SK-N-SH (cell line): ENCODE data around the gene SLPI. TPM values are rescaled to one million over a fixed set of nuclear protein-coding genes. Genes with fewer than 3 reads are reported as not detected.

Experiments used
- CTCF ChIA-PET: fragments of 300-600, 350-600 bp; formaldehyde crosslinking; extraction: SDS; loops from one replicate; lab custom pipeline; 2021; lab: Yijun Ruan, JAX
- POLR2A ChIA-PET: fragments of 350-600 bp; sonication (Branson Sonifier 250); formaldehyde crosslinking; extraction: SDS; loops from one replicate; lab custom pipeline; 2020; ENCODE audit warnings: antibody characterized with exemption, inconsistent platforms; lab: Yijun Ruan, JAX
- DNase-seq: peaks from one replicate; pipeline ENCODE4 v3.0.0; 2012
- H2AFZ ChIP-seq: fragments of 200-600 bp; sonication (generic); 2 replicates; pipeline ENCODE4 v1.8.1; 2016; ENCODE audit warnings: antibody characterized with exemption, mild to moderate bottlenecking, low read depth
- H3F3A ChIP-seq: fragments of 200-600 bp; sonication (generic); replicated peaks from 2 replicates; pipeline ENCODE3; 2016; ENCODE audit warnings: antibody characterized with exemption, mild to moderate bottlenecking; ENCODE audit not compliant: insufficient read depth
- H3K27ac ChIP-seq, 2 experiments: fragments of 200-500 bp in 1 of 2; fragments of 200-600 bp in 1 of 2; sonication (Bioruptor generic) in 1 of 2; sonication (generic), shearing (Covaris generic) in 1 of 2; 2 replicates each; pipeline versions ENCODE4 v1.5.1 to v1.6.1; 2014 to 2016; ENCODE audit warnings: low read depth in 2 of 2, inconsistent platforms in 1 of 2, low read length in 1 of 2, mild to moderate bottlenecking in 1 of 2, mixed read lengths in 1 of 2
- H3K27me3 ChIP-seq: fragments of 200-600 bp; sonication (generic), shearing (Covaris generic); 2 replicates; pipeline ENCODE4 v1.6.1; 2016; ENCODE audit warnings: mixed run types; ENCODE audit not compliant: insufficient read depth
- H3K36me3 ChIP-seq, 2 experiments: fragments of 200-500 bp in 1 of 2; fragments of 200-600 bp in 1 of 2; sonication (Bioruptor generic) in 1 of 2; sonication (generic) in 1 of 2; replicated peaks in 1 of 2; 2 replicates each; pipeline versions ENCODE3 to v1.5.1; 2014 to 2016; ENCODE audit warnings: low read length in 1 of 2, mild to moderate bottlenecking in 1 of 2; ENCODE audit not compliant: insufficient read depth in 2 of 2, control insufficient read depth in 1 of 2
- H3K4me1 ChIP-seq, 2 experiments: fragments of 200-500 bp in 1 of 2; fragments of 200-600 bp in 1 of 2; sonication (Bioruptor generic) in 1 of 2; sonication (generic), shearing (Covaris generic) in 1 of 2; 2 replicates each; pipeline versions ENCODE4 v1.5.1 to v1.6.1; 2014 to 2016; ENCODE audit warnings: low read depth in 1 of 2, low read length in 1 of 2, mixed run types in 1 of 2; ENCODE audit not compliant: insufficient read depth in 2 of 2, control insufficient read depth in 1 of 2
- H3K4me2 ChIP-seq: fragments of 200-600 bp; sonication (generic), shearing (Covaris generic); 2 replicates; pipeline ENCODE4 v1.6.1; 2017; ENCODE audit warnings: mixed run types
- H3K4me3 ChIP-seq, 2 experiments: fragments of 200-500 bp in 1 of 2; fragments of 200-600 bp in 1 of 2; sonication (Bioruptor generic) in 1 of 2; sonication (generic), shearing (Covaris generic) in 1 of 2; 2 replicates each; pipeline versions ENCODE4 v1.5.1 to v1.8.1; 2014 to 2016; ENCODE audit warnings: low read depth in 2 of 2, inconsistent platforms in 1 of 2, low read length in 1 of 2, mild to moderate bottlenecking in 1 of 2, mixed read lengths in 1 of 2, moderate library complexity in 1 of 2
- H3K79me2 ChIP-seq: fragments of 200-600 bp; sonication (generic); 2 replicates; pipeline ENCODE4 v1.8.1; 2017; ENCODE audit warnings: mild to moderate bottlenecking; ENCODE audit not compliant: insufficient read depth
- H3K9ac ChIP-seq: fragments of 200-600 bp; sonication (generic); 2 replicates; pipeline ENCODE4 v1.6.1; 2017; ENCODE audit warnings: mixed run types
- H3K9me2 ChIP-seq: fragments of 200-600 bp; sonication (generic); 2 replicates; pipeline ENCODE4 v1.6.1; 2017; ENCODE audit warnings: mixed run types
- H3K9me3 ChIP-seq: fragments of 200-600 bp; sonication (generic); 2 replicates; pipeline ENCODE4 v1.6.1; 2017; ENCODE audit warnings: mixed run types, mild to moderate bottlenecking, moderate library complexity
- H4K20me1 ChIP-seq: fragments of 200-600 bp; sonication (generic); 2 replicates; pipeline ENCODE4 v1.6.1; 2017; ENCODE audit warnings: mild to moderate bottlenecking, mixed run types; ENCODE audit not compliant: insufficient read depth
- CTCF ChIP-seq: fragments of 200-600 bp; sonication (generic); IDR thresholded peaks from 2 replicates; pipeline ENCODE4 v1.6.1; 2017; ENCODE audit warnings: antibody characterized with exemption, mild to moderate bottlenecking, moderate library complexity
- FOSL2 ChIP-seq: IDR thresholded peaks from 2 replicates; pipeline ENCODE4 v1.4.0; 2012; ENCODE audit warnings: low read depth, mild to moderate bottlenecking, moderate library complexity, borderline replicate concordance
- FOXJ3 ChIP-seq: sonication (generic); formaldehyde crosslinking; IDR thresholded peaks from 2 replicates; pipeline ENCODE4 v1.5.1; 2020; ENCODE audit warnings: mild to moderate bottlenecking, missing genetic modification reagents
- FOXM1 ChIP-seq: IDR thresholded peaks from 2 replicates; pipeline ENCODE4 v1.4.0; 2012; ENCODE audit warnings: low read depth, mild to moderate bottlenecking
- GABPA ChIP-seq: IDR thresholded peaks from 2 replicates; pipeline ENCODE4 v1.4.0; 2012; ENCODE audit warnings: low read depth, mild to moderate bottlenecking
- IRF3 ChIP-seq: fragments of 150-350 bp; IDR thresholded peaks from 2 replicates; pipeline ENCODE4 v1.6.1; 2016; ENCODE audit warnings: mild to moderate bottlenecking, low read depth, low read length
- JUND ChIP-seq: IDR thresholded peaks from 2 replicates; pipeline ENCODE4 v1.4.0; 2012
- MAX ChIP-seq: IDR thresholded peaks from 2 replicates; pipeline ENCODE4 v1.4.0; 2012; ENCODE audit warnings: low read depth
- MXI1 ChIP-seq: IDR thresholded peaks from 2 replicates; pipeline ENCODE4 v1.6.1; 2012; ENCODE audit warnings: mild to moderate bottlenecking, low read depth, low read length, improper control_type of control experiment
- NFIC ChIP-seq: IDR thresholded peaks from 2 replicates; pipeline ENCODE4 v1.4.0; 2012; ENCODE audit warnings: borderline replicate concordance
- PBX3 ChIP-seq: IDR thresholded peaks from 2 replicates; pipeline ENCODE4; 2012
- RAD21 ChIP-seq: IDR thresholded peaks from 2 replicates; pipeline ENCODE4 v1.6.1; 2012; ENCODE audit warnings: mild to moderate bottlenecking, low read length
- RCOR1 ChIP-seq: fragments of 150-350 bp; IDR thresholded peaks from 2 replicates; pipeline ENCODE4 v1.6.1; 2017; ENCODE audit warnings: antibody characterized with exemption, low read length
- RFX5 ChIP-seq: IDR thresholded peaks from 2 replicates; pipeline ENCODE4 v1.6.1; 2012; ENCODE audit warnings: mild to moderate bottlenecking, improper control_type of control experiment, low read length
- RXRA ChIP-seq: IDR thresholded peaks from 2 replicates; pipeline ENCODE4 v1.4.0; 2012; ENCODE audit warnings: low read depth, mild to moderate bottlenecking, borderline replicate concordance
- SMC3 ChIP-seq: IDR thresholded peaks from 2 replicates; pipeline ENCODE4 v1.6.1; 2012; ENCODE audit warnings: low read depth, low read length, improper control_type of control experiment
- TAF1 ChIP-seq: IDR thresholded peaks from 2 replicates; pipeline ENCODE4 v1.6.1; 2012; ENCODE audit warnings: low read depth, mild to moderate bottlenecking, low read length, moderate library complexity, borderline replicate concordance
- TEAD4 ChIP-seq: IDR thresholded peaks from 2 replicates; pipeline ENCODE4 v1.4.0; 2012; ENCODE audit warnings: mild to moderate bottlenecking, borderline replicate concordance; ENCODE audit not compliant: insufficient read depth
- USF1 ChIP-seq: IDR thresholded peaks from 2 replicates; pipeline ENCODE4 v1.4.0; 2012; ENCODE audit warnings: low read depth, borderline replicate concordance
- YY1 ChIP-seq: IDR thresholded peaks from 2 replicates; pipeline ENCODE4 v1.4.0; 2012; ENCODE audit warnings: low read depth, mild to moderate bottlenecking
- WGBS: methylation state at CpG from one replicate; pipeline ENCODE4 v1.1.6; 2017; ENCODE audit warnings: low lambda C conversion rate; 5-methylcytosine and 5-hydroxymethylcytosine counted together
- polyA plus RNA-seq, 3 experiments: library from polyadenylated mRNA; depleted of rRNA; stranded (reverse); fragments of >200 nt; gene quantifications; 2 replicates each; pipeline ENCODE4 v1.2.3, GENCODE V29; 2012

The SLPI gene
- polyA plus RNA-seq, 1 of the 3 experiments (the other 2 are of a cell fraction), result not detected

- Histone ChIP-seq H3K4me3 (peak overlapping the region in 1 of 2 experiments; percentile 72; a peak in 3 of 4 replicates), H3K27me3 (no peaks in the 10 kb centered on the region), H3K27ac (no peak overlapping the region), H3K9ac (no peak overlapping the region)
- TF ChIP-seq FOXJ3 (CRISPR knock-in tag) (no peak), MXI1 (no peak), RXRA (no peak), YY1 (no peak), RAD21 (no peak), FOSL2 (no peak), JUND (no peak), MAX (no peak), GABPA (no peak), TEAD4 (no peak), RFX5 (no peak), NFIC (no peak), IRF3 (no peak)
- TF ChIP-seq, all 33 proteins: peak for 0
- Histone ChIP-seq H3K9me3 (no peaks in the 10 kb centered on the region), H3K36me3 (no peaks in the 10 kb centered on the region), H3K9me2 (no peaks in the 10 kb centered on the region), H3K4me2 (peak overlapping the region; percentile 73), H2AFZ (no peak overlapping the region; the same call in 1 of the 2 replicates), H3K79me2 (no peaks in the 10 kb centered on the region), H3K4me1 (peaks cover 0 to 3% of the 10 kb centered on the region in 2 experiments; a peak in 1 of 4 replicates), H3F3A (peaks cover 4% of the 10 kb centered on the region), H4K20me1 (no peaks in the 10 kb centered on the region)
- POLR2A ChIA-PET, result interaction anchor here (1.4 kb wide), 1 partner anchor 9 kb away, joined by 5 read pairs; no protein-coding TSS in a partner anchor
- CTCF ChIA-PET, result interaction anchor here (0.6 to 7.9 kb wide), 60 partner anchors 10 to 477 kb away, joined by 3 to 113 read pairs (median 4); partner anchors contain the start of genes KCNS1, MATN4, RBPJL and SYS1
- WGBS, result 26% methylated on average over 4 of the region's 5 CpGs
- no peak for DNase-seq
Measured at GRCh38 chr20:45294003-45294368, 39.6 kb upstream of the SLPI start.

- H3K27ac ChIP-seq, result no peak overlapping the region
- CTCF ChIA-PET, result interaction anchor here (0.5 to 7.9 kb wide), 64 partner anchors 10 to 478 kb away, joined by 3 to 113 read pairs (median 4); partner anchors contain the start of genes KCNS1, MATN4, RBPJL and SYS1
- peaks cover 0 to 3% of the 10 kb centered on the region in 2 experiments; a peak in 1 of 4 replicates for H3K4me1 ChIP-seq
- POLR2A ChIA-PET, result interaction anchor here (1.4 kb wide), 1 partner anchor 10 kb away, joined by 5 read pairs; no protein-coding TSS in a partner anchor
- peak; percentile 92 for DNase-seq
- 12% methylated on average over 48 of the region's 79 CpGs for WGBS
- H3K36me3 ChIP-seq, result no peaks in the 10 kb centered on the region
- H3F3A ChIP-seq, result peaks cover 4% of the 10 kb centered on the region
- H3K9ac ChIP-seq, result peak overlapping the region; percentile 45; the same call in 1 of the 2 replicates
- TF ChIP-seq CTCF (peak; percentile 83), FOXJ3 (CRISPR knock-in tag) (no peak), MAX (peak; percentile 23), RAD21 (peak; percentile 31), SMC3 (peak; percentile 35), RCOR1 (no peak), MXI1 (0 out of 2 replicates have a peak, but pooled peaks have one; percentile 26), RXRA (no peak), USF1 (no peak), PBX3 (no peak), FOXM1 (no peak), TEAD4 (no peak), TAF1 (no peak)
- H3K9me2 ChIP-seq, result no peaks in the 10 kb centered on the region
- no peaks in the 10 kb centered on the region for H3K9me3 ChIP-seq
- peak overlapping the region; percentile 73 for H3K4me2 ChIP-seq
- no peaks in the 10 kb centered on the region for H4K20me1 ChIP-seq
- no peaks in the 10 kb centered on the region for H3K79me2 ChIP-seq
- H2AFZ ChIP-seq, result peak overlapping the region; percentile 73
- no peaks in the 10 kb centered on the region for H3K27me3 ChIP-seq
- H3K4me3 ChIP-seq, result peak overlapping the region; percentile 46 to 72
Measured at GRCh38 chr20:45293041-45294002, 39.0 kb upstream of the SLPI start.
